ENCODE measurements around the gene PRDX4.
"Not testable (repeated sequence)": the region's sequence is repeated elsewhere in the genome, so short reads cannot be mapped to it uniquely, and the experiment has no call there.

The PRDX4 gene

GRCh38 chrX:23667239-23668177 lies at the start of gene PRDX4:
TSS of gene PRDX4 (plus strand) at chrX:23667493. CDS start at chrX:23667571, 78 bp downstream.
- DNase-seq = peak; percentile 4 to 89 (median 72)

DNA sequence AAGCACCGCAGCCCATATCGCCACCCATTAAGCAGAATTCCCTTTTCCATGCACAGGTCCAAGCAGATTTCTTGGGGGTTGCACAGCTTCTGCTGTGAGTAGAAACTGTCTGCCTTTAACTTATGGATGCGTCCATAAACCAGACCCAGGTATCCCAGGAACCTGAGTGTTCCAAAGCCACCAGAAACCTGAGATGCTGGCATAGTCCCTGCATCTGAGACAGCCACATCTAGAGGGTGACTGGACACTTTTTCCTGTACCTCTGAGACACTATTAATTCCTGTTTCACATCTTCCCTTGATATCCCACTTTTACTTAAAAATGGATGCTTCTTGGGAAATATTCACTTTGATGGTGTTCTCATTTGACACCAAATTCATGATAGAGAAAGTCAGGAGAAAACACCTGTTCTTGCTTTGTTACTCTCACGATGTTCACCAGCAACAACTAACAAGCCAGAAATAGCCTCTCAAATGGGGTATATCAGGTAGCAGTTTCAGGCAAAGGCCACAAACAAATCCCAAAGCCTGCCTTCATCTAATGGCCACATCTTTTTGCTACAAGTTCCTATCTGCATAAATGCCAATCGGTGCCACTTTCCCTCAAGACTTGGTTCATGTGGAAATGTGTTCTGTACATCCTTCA lies 45.5 kb upstream of the PRDX4 start:
- DNase-seq = no peak

GRCh38 chrX:23623797-23624196 lies 43.5 kb upstream of the PRDX4 start:
- DNase-seq = no peak

- no peak for DNase-seq
Measured at GRCh38 chrX:23626651-23627050, 40.6 kb upstream of the PRDX4 start.

DNA sequence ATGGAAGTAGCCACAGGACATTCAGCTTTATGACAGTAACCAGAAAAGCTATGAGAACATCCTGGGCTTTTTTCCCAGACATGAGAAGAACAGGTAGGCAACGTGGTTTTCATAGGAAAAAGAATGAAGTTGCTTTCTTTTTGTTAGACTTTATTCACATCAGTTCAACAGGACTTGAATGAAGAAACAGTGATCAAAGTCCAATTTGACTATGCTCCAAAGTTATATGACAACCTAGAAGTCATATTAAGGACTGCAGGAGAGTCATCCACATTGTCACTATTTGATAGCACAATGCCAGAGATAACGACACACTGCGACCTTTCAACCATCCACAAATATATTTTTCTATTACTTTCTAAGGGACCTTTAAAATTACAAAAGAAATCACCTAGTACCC lies 39.2 kb upstream of the PRDX4 start:
- DNase-seq = no peak

GRCh38 chrX:23631136-23631535 lies 36.2 kb upstream of the PRDX4 start:
- no peak for DNase-seq

GRCh38 chrX:23633834-23634580 lies 33.3 kb upstream of the PRDX4 start:
- no peak for DNase-seq

DNA sequence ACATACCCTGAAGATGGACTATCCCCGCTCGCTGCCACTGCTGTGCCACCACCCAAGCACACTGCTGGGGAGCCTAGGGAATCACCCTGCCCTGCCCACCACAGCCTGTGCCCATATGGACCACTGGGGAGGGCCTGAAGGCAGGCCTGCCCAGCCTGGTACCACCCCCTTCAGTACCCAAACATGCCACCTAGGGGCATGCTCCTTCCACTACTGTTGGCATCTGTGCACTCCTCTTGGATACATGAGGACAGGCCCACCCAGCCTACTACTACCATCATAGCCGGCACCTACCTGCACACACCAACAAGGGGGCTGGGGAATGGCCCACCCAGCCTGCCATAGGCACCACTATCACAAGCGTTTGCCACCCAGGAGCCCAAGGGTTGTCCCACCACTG lies 30.1 kb upstream of the PRDX4 start:
- DNase-seq = no peak

DNA sequence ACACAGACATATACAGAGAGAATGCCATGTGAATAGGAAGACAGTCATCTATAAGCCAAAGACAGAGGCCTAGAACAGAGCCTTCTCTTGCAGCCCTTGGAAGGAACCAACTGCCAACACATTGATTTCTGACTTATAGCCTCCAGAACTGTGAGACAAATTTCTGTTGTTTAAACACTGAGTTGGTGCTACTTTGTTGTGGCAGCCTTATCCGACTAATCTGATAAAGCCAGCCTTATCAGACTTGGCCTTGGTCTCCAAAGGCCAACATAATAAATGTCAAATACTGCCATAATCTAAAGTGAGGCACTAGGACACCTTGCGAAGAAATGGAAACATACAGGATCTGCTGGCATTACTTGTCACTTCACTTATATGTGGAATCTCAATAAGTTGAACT lies 24.3 kb upstream of the PRDX4 start:
- no peak for DNase-seq

- DNase-seq = no peak
Measured at GRCh38 chrX:23644744-23645143, 22.5 kb upstream of the PRDX4 start.

DNA sequence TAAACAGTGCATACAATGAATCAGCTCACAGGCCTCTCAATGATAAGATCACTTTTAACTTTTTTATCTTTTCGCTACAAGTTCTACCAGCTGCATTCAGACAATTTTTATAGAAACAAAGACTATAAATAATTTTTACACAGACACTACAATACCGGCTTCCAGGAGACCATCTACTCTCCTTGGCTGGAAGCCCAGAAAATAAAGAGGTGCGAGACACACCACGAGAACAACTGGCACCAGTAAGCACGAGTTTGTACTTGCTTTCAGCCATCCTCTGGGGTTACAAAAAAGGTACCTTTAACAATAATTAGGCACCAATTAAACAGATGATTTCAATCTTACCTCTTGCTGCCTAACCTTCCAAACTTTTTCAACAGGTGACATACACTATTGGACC lies 11.2 kb upstream of the PRDX4 start:
- DNase-seq = no peak

DNA sequence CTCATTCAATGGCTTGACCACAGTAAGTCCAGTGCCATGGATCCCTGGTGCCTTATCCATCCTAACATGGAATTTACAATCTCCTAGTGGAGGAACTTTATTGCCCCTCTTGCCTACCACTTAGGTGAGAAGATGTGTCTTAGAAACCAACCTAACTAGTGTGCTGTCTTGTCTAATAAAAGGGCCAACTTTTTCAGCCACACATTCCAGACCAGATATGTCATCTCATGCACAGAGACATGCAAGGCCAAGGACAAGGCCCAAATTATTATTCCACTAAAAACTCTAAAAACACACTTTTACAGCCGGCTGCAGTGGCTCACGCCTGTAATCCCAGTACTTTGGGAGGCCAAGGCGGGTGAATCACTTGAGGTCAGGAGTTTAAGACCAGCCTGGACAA lies 10.6 kb upstream of the PRDX4 start:
- DNase-seq = no peak

DNA sequence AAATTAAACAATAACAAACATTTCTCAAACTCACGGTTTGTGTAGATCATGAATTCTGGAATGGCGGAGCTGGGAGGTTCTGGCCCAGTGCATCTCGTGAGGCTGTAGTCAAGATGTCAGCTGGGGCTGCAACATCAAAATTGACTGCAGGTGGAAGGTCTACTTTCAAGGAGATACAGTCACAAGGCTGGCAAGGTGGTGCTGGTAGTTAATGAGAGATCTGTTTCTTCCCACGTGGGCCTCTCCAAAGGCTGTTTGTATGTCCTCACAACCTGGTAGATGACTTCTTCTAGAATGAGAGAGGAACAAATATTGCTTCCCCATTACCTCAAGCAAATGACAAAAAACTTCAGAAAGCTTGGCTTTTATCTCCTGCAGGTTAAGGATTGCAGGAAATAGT lies 8.0 kb upstream of the PRDX4 start:
- no peak for DNase-seq

DNA sequence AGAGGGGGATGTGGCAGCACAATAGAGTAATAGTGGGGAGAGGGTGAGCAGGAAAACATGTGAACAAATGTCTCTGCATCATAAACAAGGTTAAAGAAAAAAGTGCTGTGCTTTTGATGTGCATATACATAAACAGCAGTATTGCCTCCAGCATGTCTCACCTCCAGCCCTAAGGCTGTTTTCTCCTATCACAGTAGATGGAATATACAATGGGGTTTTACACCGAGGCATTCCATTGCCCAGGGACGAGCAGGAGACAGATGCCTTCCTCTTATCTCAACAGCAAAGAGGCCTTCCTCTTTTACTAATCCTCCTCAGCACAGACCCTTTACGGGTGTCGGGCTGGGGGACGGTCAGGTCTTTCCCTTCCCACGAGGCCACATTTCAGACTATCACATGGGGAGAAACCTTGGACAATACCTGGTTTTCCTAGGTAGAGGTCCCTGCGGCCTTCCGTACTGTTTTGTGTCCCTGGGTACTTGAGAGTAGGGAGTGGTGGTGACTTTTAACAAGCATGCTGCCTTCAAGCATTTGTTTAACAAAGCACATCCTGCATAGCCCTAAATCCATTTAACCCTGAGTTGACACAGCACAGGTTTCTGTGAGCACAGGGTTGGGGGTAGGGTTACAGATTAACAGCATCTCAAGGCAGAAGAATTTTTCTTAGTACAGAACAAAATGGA lies 7.1 kb upstream of the PRDX4 start:
- not testable (repeated sequence) for DNase-seq

DNA sequence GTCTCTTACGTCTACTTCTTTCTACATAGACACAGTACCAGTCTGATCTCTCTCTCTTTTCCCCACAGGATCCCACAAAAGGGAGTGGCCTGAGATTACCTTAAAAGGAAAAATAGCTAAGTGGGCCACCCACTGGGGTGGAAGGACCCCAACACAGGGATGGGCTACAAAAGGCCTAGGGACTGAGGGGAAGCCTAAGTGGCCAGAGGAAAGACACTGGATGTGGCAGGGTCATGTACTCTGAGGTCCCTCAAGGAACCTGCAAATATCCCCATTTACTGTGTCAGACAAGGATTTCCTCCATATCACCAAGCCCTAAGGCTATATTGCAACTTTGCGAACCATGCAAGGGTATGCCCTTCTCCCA lies 6.5 kb upstream of the PRDX4 start:
- DNase-seq = no peak

GRCh38 chrX:23661671-23662070 lies 5.6 kb upstream of the PRDX4 start:
- DNase-seq = no peak

- DNase-seq = no peak
Measured at GRCh38 chrX:23662187-23662586, 5.1 kb upstream of the PRDX4 start.

DNA sequence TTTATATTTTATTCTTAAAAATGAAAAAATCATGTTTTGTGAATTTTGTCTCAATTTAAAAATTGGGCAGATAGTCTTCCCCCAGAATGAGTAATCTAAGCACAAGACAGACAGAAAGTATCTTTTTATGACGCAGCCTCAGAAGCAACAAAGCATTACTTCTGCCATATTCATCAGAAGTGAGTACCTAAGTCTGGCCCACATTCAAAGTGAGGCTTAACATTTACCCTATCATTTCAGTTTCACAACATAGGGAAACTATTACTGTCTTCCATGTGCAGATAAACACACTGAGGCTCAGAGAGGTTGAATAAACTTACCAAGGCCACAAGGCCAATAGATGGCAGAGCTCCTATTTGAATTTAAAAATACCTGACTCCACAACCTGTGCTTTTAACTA lies 4.4 kb upstream of the PRDX4 start:
- DNase-seq = no peak

DNA sequence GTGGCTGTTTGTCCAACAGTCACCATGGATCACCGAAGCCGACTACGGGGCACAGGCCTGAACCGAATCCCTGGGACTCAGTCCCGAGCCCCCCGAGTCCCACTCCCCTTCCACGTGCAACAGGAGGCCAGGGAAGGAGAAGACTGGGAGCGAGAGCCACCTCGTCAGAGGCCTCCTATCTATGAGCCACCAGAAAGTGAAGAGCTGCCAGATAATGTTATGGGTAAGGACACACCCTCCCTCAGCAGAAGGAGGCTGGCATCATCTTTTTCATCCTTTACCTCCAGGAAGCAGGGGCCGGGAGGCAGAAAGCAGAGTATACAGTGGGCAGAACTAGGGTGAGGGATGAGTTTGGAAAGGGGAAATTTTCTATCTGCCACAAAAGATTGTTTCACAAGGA lies 2.8 kb upstream of the PRDX4 start:
- DNase-seq = no peak

GRCh38 chrX:23666282-23666681 lies 1.0 kb upstream of the PRDX4 start:
- no peak for DNase-seq

- no peak for DNase-seq
Measured at GRCh38 chrX:23668335-23668734, 1.0 kb downstream of the PRDX4 start.

DNA sequence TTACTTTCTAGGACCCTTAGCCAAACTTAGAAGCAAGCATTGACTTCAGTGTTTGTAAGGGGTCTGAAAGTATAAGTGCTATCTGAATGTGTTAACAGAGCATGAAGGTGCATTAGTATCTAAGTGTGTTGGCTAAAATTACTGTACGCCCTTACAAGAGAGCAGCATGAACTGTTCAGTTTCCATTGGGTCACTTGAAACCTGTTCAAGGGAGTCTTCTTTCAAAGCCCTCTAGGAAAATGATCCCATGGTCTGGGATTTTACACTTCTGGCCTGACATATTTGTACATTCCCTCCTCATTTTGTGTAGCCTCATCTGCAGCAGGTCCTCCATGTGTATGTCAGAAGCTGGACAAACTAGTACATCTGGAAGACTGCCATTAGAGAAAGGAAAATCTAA lies 3.2 kb downstream of the PRDX4 start:
- no peak for DNase-seq

Data from amygdala (tissue), 56 donors.